ENCODE results near the gene ACTL7B. TPM values are rescaled to one million over a fixed set of nuclear protein-coding genes. Genes with fewer than 3 reads are reported as not detected.
A peak's percentile ranks its signal among the peaks of the same experiment; 100 is the strongest.
"Not testable (repeated sequence)": the region's sequence is repeated elsewhere in the genome, so short reads cannot be mapped to it uniquely, and the experiment has no call there.

Gene ACTL7B
- polyA plus RNA-seq, 1 donor from 2014 or later = not detected

DNA sequence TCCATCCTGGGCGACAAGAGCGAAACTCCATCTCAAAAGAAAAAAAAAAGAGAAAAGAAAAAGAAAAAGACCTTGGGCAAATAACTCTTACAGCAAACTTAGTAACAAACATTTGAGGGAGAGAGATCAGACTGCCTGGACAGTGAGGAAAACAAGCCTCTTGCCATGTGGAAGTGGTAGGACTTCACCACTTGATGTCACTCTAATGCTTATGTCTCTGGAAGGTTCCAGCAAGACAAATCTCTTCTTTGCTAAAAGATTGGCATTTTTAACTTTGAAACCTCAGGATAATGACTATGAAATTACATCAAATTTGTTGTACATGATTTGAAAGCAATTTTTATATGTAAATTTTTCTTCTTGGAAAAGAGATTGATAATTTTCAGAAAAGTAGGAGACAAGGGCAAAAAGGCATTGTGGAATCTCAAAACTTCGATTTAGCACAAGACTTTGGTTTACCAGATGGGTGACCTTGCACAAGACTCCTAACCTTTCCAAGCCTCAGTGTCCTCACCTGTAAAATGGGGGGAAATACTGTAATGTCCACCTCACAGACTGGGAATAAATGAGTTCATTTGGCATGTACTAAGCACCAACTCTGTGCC, 5.4 kb downstream of the ACTL7B start:
- no peak overlapping the region for H3K4me3 ChIP-seq (ENCODE audit: low read length)
- H3K79me2 ChIP-seq (replicated peaks; ENCODE audit: insufficient read depth, low read length) = no peaks in the 10 kb centered on the region
- H3K9ac ChIP-seq (ENCODE audit: low read length) = no peak overlapping the region
- no peaks in the 10 kb centered on the region for H3K27me3 ChIP-seq (ENCODE audit: insufficient read depth, low read depth, low read length)
- no peaks in the 10 kb centered on the region for H3K9me2 ChIP-seq (ENCODE audit: insufficient read depth, low read length)
- H3K9me3 ChIP-seq (ENCODE audit: low read length) = no peaks in the 10 kb centered on the region
- H3K27ac ChIP-seq (ENCODE audit: low read length) = no peak overlapping the region
- no peaks in the 10 kb centered on the region for H4K20me1 ChIP-seq (ENCODE audit: insufficient read depth)
- H3K36me3 ChIP-seq (ENCODE audit: insufficient read depth, low read length) = no peaks in the 10 kb centered on the region
- no peak overlapping the region for H3K4me2 ChIP-seq (ENCODE audit: low read length)
- no peak overlapping the region for H2AFZ ChIP-seq (ENCODE audit: low read depth, low read length)
- TF ChIP-seq POLR2AphosphoS5 (IDR thresholded peaks at IDR 0.05) (no peak), RAD21 (conservative IDR thresholded peaks at IDR 0.05) (peak; percentile 16)
- no peaks in the 10 kb centered on the region for H3F3A ChIP-seq (ENCODE audit: insufficient read depth, low read length, poor library complexity, severe bottlenecking)

DNA sequence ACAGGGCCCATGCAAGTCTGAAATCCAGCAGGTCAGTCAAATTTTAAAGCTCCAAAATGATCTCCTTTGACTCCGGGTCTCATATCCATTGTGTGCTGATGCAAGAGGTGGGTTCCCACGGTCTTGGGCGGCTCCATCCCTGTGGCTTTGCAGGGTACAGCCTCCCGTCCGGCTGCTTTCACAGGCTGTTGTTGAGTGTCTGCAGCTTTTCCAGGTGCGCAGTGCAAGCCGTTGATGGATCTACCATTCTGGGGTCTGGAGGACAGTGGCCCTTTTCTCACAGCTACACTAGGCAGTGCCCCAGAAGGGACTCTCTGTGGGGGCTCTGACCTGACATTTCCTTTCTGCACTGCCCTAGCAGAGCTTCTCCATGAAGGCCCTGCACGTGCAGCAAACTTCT, 7.5 kb downstream of the ACTL7B start:
- H3F3A ChIP-seq (ENCODE audit: insufficient read depth, low read length, poor library complexity, severe bottlenecking); H3K9me2 ChIP-seq (ENCODE audit: insufficient read depth, low read length); H3K79me2 ChIP-seq (replicated peaks; ENCODE audit: insufficient read depth, low read length); H3K9me3 ChIP-seq (ENCODE audit: low read length); H3K27ac ChIP-seq (ENCODE audit: low read length); H3K9ac ChIP-seq (ENCODE audit: low read length); H3K36me3 ChIP-seq (ENCODE audit: insufficient read depth, low read length); H3K27me3 ChIP-seq (ENCODE audit: insufficient read depth, low read depth, low read length); H3K4me2 ChIP-seq (ENCODE audit: low read length); H4K20me1 ChIP-seq (ENCODE audit: insufficient read depth); H3K4me3 ChIP-seq (ENCODE audit: low read length); H2AFZ ChIP-seq (ENCODE audit: low read depth, low read length): not testable (repeated sequence)

DNA sequence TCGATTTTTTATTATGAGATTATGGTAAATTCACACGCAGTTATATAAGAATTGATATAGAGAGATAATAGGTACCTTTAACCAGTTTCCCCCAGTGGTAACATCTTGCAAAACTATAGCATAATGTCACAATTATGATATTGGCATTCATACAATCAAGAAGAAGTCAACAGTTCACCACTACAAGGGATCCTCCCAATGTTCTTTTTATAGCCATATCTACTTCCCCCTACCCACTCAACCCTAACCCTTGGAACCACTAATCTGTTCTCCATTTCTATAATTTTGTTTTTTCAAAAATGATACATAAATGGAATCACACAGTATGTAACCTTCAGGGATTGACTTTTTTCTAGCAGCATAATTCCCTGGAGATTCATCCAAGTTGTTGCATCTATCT, 9.8 kb downstream of the ACTL7B start:
- no peak for TF ChIP-seq MXI1 (conservative IDR thresholded peaks at IDR 0.05; ENCODE audit: poor library complexity, severe bottlenecking)
- TF ChIP-seq, protein P1, sequence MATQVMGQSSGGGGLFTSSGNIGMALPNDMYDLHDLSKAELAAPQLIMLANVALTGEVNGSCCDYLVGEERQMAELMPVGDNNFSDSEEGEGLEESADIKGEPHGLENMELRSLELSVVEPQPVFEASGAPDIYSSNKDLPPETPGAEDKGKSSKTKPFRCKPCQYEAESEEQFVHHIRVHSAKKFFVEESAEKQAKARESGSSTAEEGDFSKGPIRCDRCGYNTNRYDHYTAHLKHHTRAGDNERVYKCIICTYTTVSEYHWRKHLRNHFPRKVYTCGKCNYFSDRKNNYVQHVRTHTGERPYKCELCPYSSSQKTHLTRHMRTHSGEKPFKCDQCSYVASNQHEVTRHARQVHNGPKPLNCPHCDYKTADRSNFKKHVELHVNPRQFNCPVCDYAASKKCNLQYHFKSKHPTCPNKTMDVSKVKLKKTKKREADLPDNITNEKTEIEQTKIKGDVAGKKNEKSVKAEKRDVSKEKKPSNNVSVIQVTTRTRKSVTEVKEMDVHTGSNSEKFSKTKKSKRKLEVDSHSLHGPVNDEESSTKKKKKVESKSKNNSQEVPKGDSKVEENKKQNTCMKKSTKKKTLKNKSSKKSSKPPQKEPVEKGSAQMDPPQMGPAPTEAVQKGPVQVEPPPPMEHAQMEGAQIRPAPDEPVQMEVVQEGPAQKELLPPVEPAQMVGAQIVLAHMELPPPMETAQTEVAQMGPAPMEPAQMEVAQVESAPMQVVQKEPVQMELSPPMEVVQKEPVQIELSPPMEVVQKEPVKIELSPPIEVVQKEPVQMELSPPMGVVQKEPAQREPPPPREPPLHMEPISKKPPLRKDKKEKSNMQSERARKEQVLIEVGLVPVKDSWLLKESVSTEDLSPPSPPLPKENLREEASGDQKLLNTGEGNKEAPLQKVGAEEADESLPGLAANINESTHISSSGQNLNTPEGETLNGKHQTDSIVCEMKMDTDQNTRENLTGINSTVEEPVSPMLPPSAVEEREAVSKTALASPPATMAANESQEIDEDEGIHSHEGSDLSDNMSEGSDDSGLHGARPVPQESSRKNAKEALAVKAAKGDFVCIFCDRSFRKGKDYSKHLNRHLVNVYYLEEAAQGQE (IDR thresholded peaks at IDR 0.05; ENCODE audit: borderline replicate concordance) = no peak
- TF ChIP-seq, protein P2, sequence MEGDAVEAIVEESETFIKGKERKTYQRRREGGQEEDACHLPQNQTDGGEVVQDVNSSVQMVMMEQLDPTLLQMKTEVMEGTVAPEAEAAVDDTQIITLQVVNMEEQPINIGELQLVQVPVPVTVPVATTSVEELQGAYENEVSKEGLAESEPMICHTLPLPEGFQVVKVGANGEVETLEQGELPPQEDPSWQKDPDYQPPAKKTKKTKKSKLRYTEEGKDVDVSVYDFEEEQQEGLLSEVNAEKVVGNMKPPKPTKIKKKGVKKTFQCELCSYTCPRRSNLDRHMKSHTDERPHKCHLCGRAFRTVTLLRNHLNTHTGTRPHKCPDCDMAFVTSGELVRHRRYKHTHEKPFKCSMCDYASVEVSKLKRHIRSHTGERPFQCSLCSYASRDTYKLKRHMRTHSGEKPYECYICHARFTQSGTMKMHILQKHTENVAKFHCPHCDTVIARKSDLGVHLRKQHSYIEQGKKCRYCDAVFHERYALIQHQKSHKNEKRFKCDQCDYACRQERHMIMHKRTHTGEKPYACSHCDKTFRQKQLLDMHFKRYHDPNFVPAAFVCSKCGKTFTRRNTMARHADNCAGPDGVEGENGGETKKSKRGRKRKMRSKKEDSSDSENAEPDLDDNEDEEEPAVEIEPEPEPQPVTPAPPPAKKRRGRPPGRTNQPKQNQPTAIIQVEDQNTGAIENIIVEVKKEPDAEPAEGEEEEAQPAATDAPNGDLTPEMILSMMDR (IDR thresholded peaks at IDR 0.05; ENCODE audit: poor library complexity, severe bottlenecking) = no peak
- no peak for TF ChIP-seq SMC3 (conservative IDR thresholded peaks at IDR 0.05; ENCODE audit: poor library complexity)
- Histone ChIP-seq H3K9me2 (ENCODE audit: insufficient read depth, low read length) (no peaks in the 10 kb centered on the region), H3K36me3 (ENCODE audit: insufficient read depth, low read length) (no peaks in the 10 kb centered on the region)

More for the DNA sequence above, 9.8 kb downstream of the ACTL7B start:
- no peaks in the 10 kb centered on the region for H3K9me3 ChIP-seq (ENCODE audit: low read length)
- no peak overlapping the region for H3K9ac ChIP-seq (ENCODE audit: low read length)
- no peak overlapping the region for H2AFZ ChIP-seq (ENCODE audit: low read depth, low read length)
- no peaks in the 10 kb centered on the region for H4K20me1 ChIP-seq (ENCODE audit: insufficient read depth)
- no peaks in the 10 kb centered on the region for H3K79me2 ChIP-seq (replicated peaks; ENCODE audit: insufficient read depth, low read length)
- no peak overlapping the region for H3K4me3 ChIP-seq (ENCODE audit: low read length)
- H3K27ac ChIP-seq (ENCODE audit: low read length) = no peak overlapping the region
- H3F3A ChIP-seq (ENCODE audit: insufficient read depth, low read length, poor library complexity, severe bottlenecking) = no peaks in the 10 kb centered on the region
- no peaks in the 10 kb centered on the region for H3K27me3 ChIP-seq (ENCODE audit: insufficient read depth, low read depth, low read length)
- H3K4me2 ChIP-seq (ENCODE audit: low read length) = no peak overlapping the region
